WTC11 (cell line): Measurements from ENCODE around the gene MAPRE2.

Source experiments
- E2F4 ChIP-seq: sonication (generic); formaldehyde crosslinking; IDR thresholded peaks from 2 replicates; pipeline ENCODE4 v1.8.1; 2022; ENCODE audit warnings: low read depth, mild to moderate bottlenecking, moderate library complexity, missing genetic modification reagents, borderline replicate concordance
- ESRRA ChIP-seq: sonication (generic); formaldehyde crosslinking; IDR thresholded peaks from 2 replicates; pipeline ENCODE4 v1.8.1; 2022; ENCODE audit warnings: mild to moderate bottlenecking, missing genetic modification reagents, borderline replicate concordance
- GABPB1 ChIP-seq: sonication (generic); formaldehyde crosslinking; IDR thresholded peaks from 2 replicates; pipeline ENCODE4 v1.8.1; 2023; ENCODE audit warnings: mild to moderate bottlenecking, missing genetic modification reagents
- OVOL2 ChIP-seq: fragments of 250-450 bp; sonication (Bioruptor Pico); IDR thresholded peaks from 2 replicates; pipeline ENCODE4 v1.9.0; 2021; ENCODE audit warnings: mild to moderate bottlenecking, borderline replicate concordance
- PRDM15 ChIP-seq: sonication (generic); formaldehyde crosslinking; IDR thresholded peaks from 2 replicates; pipeline ENCODE4 v1.8.0; 2022; ENCODE audit warnings: missing genetic modification reagents
- ZNF121 ChIP-seq: sonication (generic); formaldehyde crosslinking; IDR thresholded peaks from 2 replicates; pipeline ENCODE4 v1.8.0; 2023; ENCODE audit warnings: missing genetic modification reagents
- ZNF232 ChIP-seq: sonication (generic); formaldehyde crosslinking; IDR thresholded peaks from 2 replicates; pipeline ENCODE4 v1.8.0; 2022; ENCODE audit warnings: mild to moderate bottlenecking, missing genetic modification reagents
- TF ChIP-seq, protein P1 (sequence below): fragments of 200-600 bp; IDR thresholded peaks from 2 replicates; pipeline ENCODE4 v1.8.0; 2022; ENCODE audit warnings: antibody characterized with exemption
- TF ChIP-seq, protein P2 (sequence below): sonication (generic); formaldehyde crosslinking; IDR thresholded peaks from 2 replicates; pipeline ENCODE4 v1.8.0; 2023; ENCODE audit warnings: mild to moderate bottlenecking, missing genetic modification reagents

DNA sequence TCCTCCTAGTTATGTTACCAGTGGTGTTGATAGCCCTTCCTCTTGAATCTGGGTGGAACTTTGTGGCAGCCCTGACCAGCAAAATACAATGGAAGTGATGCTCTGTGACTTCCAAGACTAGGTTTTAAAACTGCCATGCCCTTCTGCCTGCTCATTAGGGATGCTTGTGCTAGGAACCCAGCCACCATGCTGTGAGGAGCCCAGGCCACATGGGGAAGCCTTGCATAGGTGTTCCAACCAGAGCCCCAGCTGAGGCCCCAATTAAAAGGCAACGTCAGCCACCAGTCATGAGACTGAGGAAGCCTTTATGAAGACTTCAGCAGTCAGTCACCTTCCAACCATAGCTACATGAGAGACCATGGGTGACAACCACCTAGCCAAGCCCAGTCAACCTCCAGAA is 14.0 kb upstream of the MAPRE2 start:
- TF ChIP-seq PRDM15 (CRISPR knock-in tag) (no peak), E2F4 (CRISPR knock-in tag) (no peak), ESRRA (no peak), GABPB1 (no peak), OVOL2 (CRISPR knock-in tag) (no peak), ZNF121 (CRISPR knock-in tag) (no peak), ZNF232 (CRISPR knock-in tag) (no peak)
- TF ChIP-seq, protein P1, sequence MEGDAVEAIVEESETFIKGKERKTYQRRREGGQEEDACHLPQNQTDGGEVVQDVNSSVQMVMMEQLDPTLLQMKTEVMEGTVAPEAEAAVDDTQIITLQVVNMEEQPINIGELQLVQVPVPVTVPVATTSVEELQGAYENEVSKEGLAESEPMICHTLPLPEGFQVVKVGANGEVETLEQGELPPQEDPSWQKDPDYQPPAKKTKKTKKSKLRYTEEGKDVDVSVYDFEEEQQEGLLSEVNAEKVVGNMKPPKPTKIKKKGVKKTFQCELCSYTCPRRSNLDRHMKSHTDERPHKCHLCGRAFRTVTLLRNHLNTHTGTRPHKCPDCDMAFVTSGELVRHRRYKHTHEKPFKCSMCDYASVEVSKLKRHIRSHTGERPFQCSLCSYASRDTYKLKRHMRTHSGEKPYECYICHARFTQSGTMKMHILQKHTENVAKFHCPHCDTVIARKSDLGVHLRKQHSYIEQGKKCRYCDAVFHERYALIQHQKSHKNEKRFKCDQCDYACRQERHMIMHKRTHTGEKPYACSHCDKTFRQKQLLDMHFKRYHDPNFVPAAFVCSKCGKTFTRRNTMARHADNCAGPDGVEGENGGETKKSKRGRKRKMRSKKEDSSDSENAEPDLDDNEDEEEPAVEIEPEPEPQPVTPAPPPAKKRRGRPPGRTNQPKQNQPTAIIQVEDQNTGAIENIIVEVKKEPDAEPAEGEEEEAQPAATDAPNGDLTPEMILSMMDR: no peak
- TF ChIP-seq, protein P2, sequence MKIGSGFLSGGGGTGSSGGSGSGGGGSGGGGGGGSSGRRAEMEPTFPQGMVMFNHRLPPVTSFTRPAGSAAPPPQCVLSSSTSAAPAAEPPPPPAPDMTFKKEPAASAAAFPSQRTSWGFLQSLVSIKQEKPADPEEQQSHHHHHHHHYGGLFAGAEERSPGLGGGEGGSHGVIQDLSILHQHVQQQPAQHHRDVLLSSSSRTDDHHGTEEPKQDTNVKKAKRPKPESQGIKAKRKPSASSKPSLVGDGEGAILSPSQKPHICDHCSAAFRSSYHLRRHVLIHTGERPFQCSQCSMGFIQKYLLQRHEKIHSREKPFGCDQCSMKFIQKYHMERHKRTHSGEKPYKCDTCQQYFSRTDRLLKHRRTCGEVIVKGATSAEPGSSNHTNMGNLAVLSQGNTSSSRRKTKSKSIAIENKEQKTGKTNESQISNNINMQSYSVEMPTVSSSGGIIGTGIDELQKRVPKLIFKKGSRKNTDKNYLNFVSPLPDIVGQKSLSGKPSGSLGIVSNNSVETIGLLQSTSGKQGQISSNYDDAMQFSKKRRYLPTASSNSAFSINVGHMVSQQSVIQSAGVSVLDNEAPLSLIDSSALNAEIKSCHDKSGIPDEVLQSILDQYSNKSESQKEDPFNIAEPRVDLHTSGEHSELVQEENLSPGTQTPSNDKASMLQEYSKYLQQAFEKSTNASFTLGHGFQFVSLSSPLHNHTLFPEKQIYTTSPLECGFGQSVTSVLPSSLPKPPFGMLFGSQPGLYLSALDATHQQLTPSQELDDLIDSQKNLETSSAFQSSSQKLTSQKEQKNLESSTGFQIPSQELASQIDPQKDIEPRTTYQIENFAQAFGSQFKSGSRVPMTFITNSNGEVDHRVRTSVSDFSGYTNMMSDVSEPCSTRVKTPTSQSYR (CRISPR knock-in tag): no peak
